Aorta (tissue), 5 donors: ENCODE measurements around the gene PSORS1C2. TPM values are rescaled to one million over a fixed set of nuclear protein-coding genes. Genes with fewer than 3 reads are reported as not detected.

Experiments
- ATAC-seq: fragments of 200-7000 bp; cut with Tn5 transposase; one replicate; pipeline ENCODE4 v1.9.1; 2022; ENCODE audit warnings: moderate library complexity; ENCODE audit not compliant: low FRiP score
- DNase-seq, 2 donors: peaks; one replicate each; pipeline ENCODE4 v3.0.0-alpha.2; 2020
- H3K27ac ChIP-seq, 2 donors: one replicate each; pipeline ENCODE4 v1.5.1; 2013; ENCODE audit warnings: low read length in 2 of 2, mild to moderate bottlenecking in 2 of 2, moderate library complexity in 2 of 2, control low read depth in 1 of 2, inconsistent platforms in 1 of 2, low read depth in 1 of 2
- H3K27me3 ChIP-seq, 2 donors: one replicate each; pipeline ENCODE4 v1.6.1; 2013; ENCODE audit warnings: control low read depth in 1 of 2, low read length in 1 of 2, mild to moderate bottlenecking in 1 of 2, moderate library complexity in 1 of 2; ENCODE audit not compliant: insufficient read depth in 2 of 2, control insufficient read depth in 1 of 2
- H3K36me3 ChIP-seq, 2 donors: one replicate each; pipeline ENCODE4 v1.6.1; 2013; ENCODE audit warnings: control low read depth in 1 of 2, low read length in 1 of 2, mild to moderate bottlenecking in 1 of 2; ENCODE audit not compliant: insufficient read depth in 2 of 2, control insufficient read depth in 1 of 2
- H3K4me1 ChIP-seq, 2 donors: one replicate each; pipeline ENCODE4 v1.6.1; 2013; ENCODE audit warnings: low read length in 2 of 2, control low read depth in 1 of 2, mild to moderate bottlenecking in 1 of 2, moderate library complexity in 1 of 2; ENCODE audit not compliant: insufficient read depth in 2 of 2, control insufficient read depth in 1 of 2
- H3K4me3 ChIP-seq, 2 donors: one replicate each; pipeline ENCODE4 v1.5.1; 2013; ENCODE audit warnings: low read length in 2 of 2, control low read depth in 1 of 2, mild to moderate bottlenecking in 1 of 2
- H3K9me3 ChIP-seq: one replicate; pipeline ENCODE4 v1.6.1; 2013; ENCODE audit warnings: mild to moderate bottlenecking, low read length; ENCODE audit not compliant: control insufficient read depth
- WGBS, 2 donors: extraction: QIAGEN DNeasy Blood & Tissue Kit; methylation state at CpG; one replicate each; pipeline ENCODE4 v1.1.7; 2013; 5-methylcytosine and 5-hydroxymethylcytosine counted together
- intact Hi-C, 2 donors: fragments of 100-400 bp; cut with DNase I; formaldehyde crosslinking; loops; one replicate each; pipeline versions ENCODE4 v1.14.2 to v1.15.0; 2022
- polyA plus RNA-seq, 2 donors: library from polyadenylated mRNA; stranded (reverse); fragments of 200-250 nt; gene quantifications; one replicate each; pipeline ENCODE4 v1.2.3, GENCODE V29; 2013
- total RNA-seq, 2 donors: library from RNA; stranded (reverse); fragmentation: NEBNext Ultra II Directional; extraction: Animal tissue kit (Norgen Biotek cat#: 25700); gene quantifications; one replicate each; pipeline ENCODE4 v1.2.1, GENCODE V29; 2021
- donor health status: healthy with polysubstance abuse.
- donor health status: Bipolar disorder and iron deficiency.
- donor health status: DM: no; HTN: no; CAD: no.
- donor health status: DM: no; HTN: no; CAD: no.
- donor health status: DM: yes; HTN: yes; CAD: no.

The PSORS1C2 gene
- total and polyA plus RNA-seq, 4 donors: not detected

- Histone ChIP-seq H3K27ac (no peak within 1 kb of the TSS), H3K4me3 (no peak within 1 kb of the TSS), H3K9me3 (no peaks in the 10 kb centered on the region), H3K36me3 (no peaks in the 10 kb centered on the region), H3K27me3 (no peaks in the 10 kb centered on the region), H3K4me1 (peaks cover 0 to 7% of the 10 kb centered on the region in 2 donors)
- peak; percentile 89 for ATAC-seq
- peak; percentile 94 to 95 for DNase-seq
- intact Hi-C loops: no loop called here
- WGBS, 2 donors: 0 to 3% methylated on average over 3 of the region's 3 CpGs
These were observed 24.4 kb downstream of the PSORS1C2 start, which contains the start of gene PSORS1C1 for GRCh38 chr6:31114541-31114878. Gene PSORS1C1 (plus strand): TSS chr6:31114800. CDS start chr6:31129633, 14,833 bp downstream.

DNA sequence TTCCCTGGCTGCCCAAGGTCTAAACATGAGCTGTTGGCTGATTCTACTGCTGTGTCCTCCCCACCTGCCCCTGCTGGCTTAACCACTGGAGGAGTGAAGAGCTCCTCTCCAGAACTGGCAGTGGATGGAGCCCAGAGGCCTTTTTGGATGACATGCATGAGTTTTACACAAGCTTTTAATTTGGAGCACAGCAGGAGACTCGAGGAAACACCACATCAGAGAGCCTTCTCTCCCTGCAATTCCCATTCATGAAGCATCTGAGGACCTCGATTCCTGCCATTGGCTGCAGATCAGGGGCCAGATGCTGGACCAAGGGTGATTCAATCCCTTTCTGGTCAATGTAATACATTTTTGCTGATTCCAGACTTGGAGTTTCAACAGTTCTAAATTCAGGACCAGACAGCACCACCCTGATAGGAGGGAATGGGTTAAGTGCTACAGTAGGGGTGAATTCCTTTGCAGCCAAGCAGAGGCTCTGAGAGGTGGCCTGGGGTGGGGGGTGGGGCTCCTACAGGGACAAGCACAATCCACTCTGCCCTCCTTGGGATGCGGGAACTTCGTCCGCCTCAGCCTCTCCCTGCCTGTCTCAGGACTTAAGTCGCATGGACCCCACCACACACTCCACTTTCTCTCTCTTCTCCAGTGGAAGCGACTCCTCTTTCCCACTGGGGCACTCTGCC is 24.9 kb downstream of the PSORS1C2 start:
- intact Hi-C loops: no loop called here
- no peak overlapping the region for H3K4me3 ChIP-seq
- DNase-seq: peak; percentile 25 to 57
- H3K27me3 ChIP-seq: no peaks in the 10 kb centered on the region
- no peaks in the 10 kb centered on the region for H3K9me3 ChIP-seq
- 74% methylated on average over 7 of the region's 7 CpGs for WGBS, 2 donors
- H3K27ac ChIP-seq: no peak overlapping the region
- H3K4me1 ChIP-seq: peaks cover 0 to 7% of the 10 kb centered on the region in 2 donors
- no peak for ATAC-seq
- H3K36me3 ChIP-seq: no peaks in the 10 kb centered on the region

- Histone ChIP-seq H3K36me3 (no peaks in the 10 kb centered on the region), H3K4me3 (no peak within 1 kb of the TSS), H3K9me3 (no peaks in the 10 kb centered on the region), H3K27me3 (no peaks in the 10 kb centered on the region), H3K4me1 (peaks cover 0 to 7% of the 10 kb centered on the region in 2 donors), H3K27ac (no peak within 1 kb of the TSS)
- WGBS, 2 donors: 93 to 98% methylated on average over 5 of the region's 5 CpGs
- intact Hi-C loops: no loop called here
- no peak for DNase-seq
- no peak for ATAC-seq
These were observed 26.4 kb downstream of the PSORS1C2 start, which contains the start of gene C6orf15 for GRCh38 chr6:31112478-31112877. Gene C6orf15 (minus strand): TSS chr6:31112575. CDS start chr6:31112555, 20 bp downstream.

- H3K4me1 ChIP-seq: peaks cover 0 to 7% of the 10 kb centered on the region in 2 donors
- no peaks in the 10 kb centered on the region for H3K36me3 ChIP-seq
- 92 to 93% methylated on average over 13 of the region's 13 CpGs for WGBS, 2 donors
- no peak overlapping the region for H3K4me3 ChIP-seq
- H3K9me3 ChIP-seq: no peaks in the 10 kb centered on the region
- H3K27me3 ChIP-seq: no peaks in the 10 kb centered on the region
- H3K27ac ChIP-seq: no peak overlapping the region
- no peak for DNase-seq
- no peak for ATAC-seq
- intact Hi-C loops: no loop called here
These were observed 27.2 kb downstream of the PSORS1C2 start for GRCh38 chr6:31111712-31112111.

- no peaks in the 10 kb centered on the region for H3K27me3 ChIP-seq
- no peak overlapping the region for H3K27ac ChIP-seq
- H3K4me3 ChIP-seq: no peak overlapping the region
- no peaks in the 10 kb centered on the region for H3K36me3 ChIP-seq
- WGBS, 2 donors: 85 to 86% methylated on average over 11 of the region's 11 CpGs
- peak in 1 of 2 donors; percentile 27 for DNase-seq
- no peaks in the 10 kb centered on the region for H3K9me3 ChIP-seq
- ATAC-seq: no peak
- peaks cover 0 to 7% of the 10 kb centered on the region in 2 donors for H3K4me1 ChIP-seq
- intact Hi-C loops: no loop called here
These were observed 27.9 kb downstream of the PSORS1C2 start for GRCh38 chr6:31110825-31111582.

DNA sequence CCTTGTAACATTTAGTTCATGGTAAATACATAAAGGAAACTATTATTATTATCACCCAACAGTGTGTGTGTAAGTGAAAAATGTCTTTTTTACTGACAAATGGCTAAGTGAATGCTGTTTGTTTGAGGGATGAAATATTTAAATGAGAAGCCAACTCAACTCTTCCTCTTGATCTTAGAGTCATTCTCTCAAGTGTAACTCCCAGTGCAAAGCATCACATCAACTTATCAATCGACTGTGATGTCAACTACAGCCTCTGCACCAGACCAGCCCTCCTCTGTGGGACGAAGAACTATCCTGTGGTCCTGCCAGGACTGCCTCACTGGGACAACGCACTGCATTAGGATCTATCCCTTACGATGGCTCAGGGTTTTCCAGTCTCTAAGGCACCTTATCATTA is 31.8 kb downstream of the PSORS1C2 start:
- no peaks in the 10 kb centered on the region for H3K27me3 ChIP-seq
- H3K4me3 ChIP-seq: no peak overlapping the region
- no peaks in the 10 kb centered on the region for H3K9me3 ChIP-seq
- intact Hi-C loops: no loop called here
- no peaks in the 10 kb centered on the region for H3K36me3 ChIP-seq
- no peaks in the 10 kb centered on the region for H3K4me1 ChIP-seq
- ATAC-seq: no peak
- no peak overlapping the region for H3K27ac ChIP-seq
- 56 to 58% methylated on average over 4 of the region's 4 CpGs for WGBS, 2 donors
- DNase-seq: peak in 1 of 2 donors; percentile 7

DNA sequence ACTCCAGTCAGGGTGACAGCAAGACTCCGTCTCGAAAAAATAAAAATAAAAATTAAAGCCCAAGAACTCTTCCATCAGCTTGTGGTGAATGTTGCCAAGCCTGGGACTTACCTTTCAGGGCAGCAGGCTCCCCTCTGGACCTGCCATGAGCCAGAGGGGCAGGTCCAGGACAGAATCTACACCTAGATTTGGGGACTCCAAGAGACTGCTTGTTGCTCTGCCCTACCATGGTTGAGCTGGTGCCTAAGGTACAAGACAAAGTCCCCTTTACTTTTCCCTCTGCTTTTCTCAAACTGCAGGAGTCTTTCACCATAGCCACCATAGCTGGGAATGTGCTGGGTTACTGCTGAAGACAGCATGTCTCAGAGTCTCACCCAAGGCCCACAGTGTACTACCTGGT is 35.7 kb downstream of the PSORS1C2 start:
- intact Hi-C loops: no loop called here
- WGBS, 2 donors: 98 to 100% methylated on average over 2 of the region's 2 CpGs
- no peaks in the 10 kb centered on the region for H3K9me3 ChIP-seq
- no peaks in the 10 kb centered on the region for H3K27me3 ChIP-seq
- H3K4me1 ChIP-seq: no peaks in the 10 kb centered on the region
- no peak overlapping the region for H3K4me3 ChIP-seq
- H3K36me3 ChIP-seq: no peaks in the 10 kb centered on the region
- DNase-seq (peak in 1 of 2 donors; percentile 3), ATAC-seq (no peak)
- no peak overlapping the region for H3K27ac ChIP-seq

- Histone ChIP-seq H3K4me3 (no peak overlapping the region), H3K4me1 (no peaks in the 10 kb centered on the region), H3K36me3 (no peaks in the 10 kb centered on the region), H3K27me3 (no peaks in the 10 kb centered on the region), H3K9me3 (no peaks in the 10 kb centered on the region), H3K27ac (no peak overlapping the region)
- 88 to 90% methylated on average over 4 of the region's 4 CpGs for WGBS, 2 donors
- DNase-seq (no peak), ATAC-seq (no peak)
- intact Hi-C loops: no loop called here
These were observed 40.4 kb downstream of the PSORS1C2 start for GRCh38 chr6:31098449-31098938.
